Fibroblast of lung (primary cell): Measurements from ENCODE around the gene MBOAT7.
"Not testable (repeated sequence)": the region's sequence is repeated elsewhere in the genome, so short reads cannot be mapped to it uniquely, and the experiment has no call there.

Source experiments
- CTCF ChIP-seq, 2 donors: IDR thresholded peaks in 1 of 2; conservative IDR thresholded peaks in 1 of 2; 1 replicate in 1 of 2; 2 replicates in 1 of 2; pipeline ENCODE4 v1.5.1; 2011 to 2012; ENCODE audit warnings: low read length in 2 of 2, control low read depth in 1 of 2, inconsistent platforms in 1 of 2, low read depth in 1 of 2, mild to moderate bottlenecking in 1 of 2
- EZH2 ChIP-seq: IDR thresholded peaks from 2 replicates; pipeline ENCODE4 v1.5.1; 2012; ENCODE audit warnings: low read length, control low read depth, mild to moderate bottlenecking; ENCODE audit errors: missing control alignments

- not testable (repeated sequence) for TF ChIP-seq EZH2; CTCF (conservative IDR thresholded peaks at IDR 0.05 in 1 of 2, IDR thresholded peaks at IDR 0.05 in 1 of 2; ENCODE audit: low read depth in 1 of 2, low read length in 2 of 2)
Observed at GRCh38 chr19:54221947-54222346, 32.6 kb upstream of the MBOAT7 start.
